ENCODE results near the gene SETD6. TPM values are rescaled to one million over a fixed set of nuclear protein-coding genes. Genes with fewer than 3 reads are reported as not detected.

Gene SETD6
- total RNA-seq, 1 experiment from 2014 or later, result 42.8 TPM

GRCh38 chr16:58507963-58508670 lies 7.2 kb upstream of the SETD6 start:
- Mint-ChIP-seq H3K4me3 (ENCODE audit: low read depth, unreplicated experiment) (no peak overlapping the region), H3K27ac (ENCODE audit: unreplicated experiment) (no peak overlapping the region), H3K9me3 (ENCODE audit: low read depth, unreplicated experiment) (no peaks in the 10 kb centered on the region), H3K4me1 (ENCODE audit: low read depth, unreplicated experiment) (no peaks in the 10 kb centered on the region), H3K36me3 (ENCODE audit: insufficient read depth, unreplicated experiment) (peaks cover 25% of the 10 kb centered on the region), H3K27me3 (ENCODE audit: unreplicated experiment) (peaks cover 6% of the 10 kb centered on the region)
- no TSS peak for BruUV-seq (replicated peaks)
- CTCF ChIA-PET, result no interaction called here
- no peak for DNase-seq
- intact Hi-C loops (cut with micrococcal nuclease; ENCODE audit: unreplicated experiment), result no loop called here
- TF ChIP-seq CTCF (IDR thresholded peaks at IDR 0.05; ENCODE audit: unreplicated experiment), result no peak

GRCh38 chr16:58508671-58509251 lies 6.6 kb upstream of the SETD6 start:
- no peak for TF ChIP-seq CTCF (IDR thresholded peaks at IDR 0.05; ENCODE audit: unreplicated experiment)
- no peak for DNase-seq
- peaks cover 23% of the 10 kb centered on the region for H3K36me3 Mint-ChIP-seq (ENCODE audit: insufficient read depth, unreplicated experiment)
- CTCF ChIA-PET, result interaction anchor here (0.6 kb wide), 1 partner anchor 300 kb away, joined by 8 read pairs; no protein-coding TSS in a partner anchor
- no peak overlapping the region for H3K4me3 Mint-ChIP-seq (ENCODE audit: low read depth, unreplicated experiment)
- intact Hi-C loops (cut with micrococcal nuclease; ENCODE audit: unreplicated experiment), result no loop called here
- BruUV-seq (replicated peaks), result no TSS peak
- no peak overlapping the region for H3K27ac Mint-ChIP-seq (ENCODE audit: unreplicated experiment)
- no peaks in the 10 kb centered on the region for H3K9me3 Mint-ChIP-seq (ENCODE audit: low read depth, unreplicated experiment)
- peaks cover 5% of the 10 kb centered on the region for H3K4me1 Mint-ChIP-seq (ENCODE audit: low read depth, unreplicated experiment)
- H3K27me3 Mint-ChIP-seq (ENCODE audit: unreplicated experiment), result no peaks in the 10 kb centered on the region

GRCh38 chr16:58509256-58510096 lies 5.8 kb upstream of the SETD6 start:
- Mint-ChIP-seq H3K4me3 (ENCODE audit: low read depth, unreplicated experiment) (no peak overlapping the region), H3K36me3 (ENCODE audit: insufficient read depth, unreplicated experiment) (peaks cover 25% of the 10 kb centered on the region), H3K27ac (ENCODE audit: unreplicated experiment) (no peak overlapping the region), H3K27me3 (ENCODE audit: unreplicated experiment) (no peaks in the 10 kb centered on the region), H3K9me3 (ENCODE audit: low read depth, unreplicated experiment) (no peaks in the 10 kb centered on the region), H3K4me1 (ENCODE audit: low read depth, unreplicated experiment) (peaks cover 12% of the 10 kb centered on the region)
- no peak for DNase-seq
- CTCF ChIA-PET, result interaction anchor here (0.6 kb wide), 2 partner anchors 125 to 300 kb away, joined by 5 to 8 read pairs; no protein-coding TSS in a partner anchor
- intact Hi-C loops (cut with micrococcal nuclease; ENCODE audit: unreplicated experiment), result loop anchor here (5.0 kb wide), 1 partner anchor 248 kb away; no protein-coding TSS in a partner anchor
- no peak for TF ChIP-seq CTCF (IDR thresholded peaks at IDR 0.05; ENCODE audit: unreplicated experiment)
- no TSS peak for BruUV-seq (replicated peaks)

- BruUV-seq (replicated peaks), result no TSS peak
- intact Hi-C loops (cut with micrococcal nuclease; ENCODE audit: unreplicated experiment), result loop anchor here (5.0 kb wide), 1 partner anchor 247 kb away; no protein-coding TSS in a partner anchor
- H3K36me3 Mint-ChIP-seq (ENCODE audit: insufficient read depth, unreplicated experiment), result peaks cover 32% of the 10 kb centered on the region
- H3K27me3 Mint-ChIP-seq (ENCODE audit: unreplicated experiment), result no peaks in the 10 kb centered on the region
- H3K4me3 Mint-ChIP-seq (ENCODE audit: low read depth, unreplicated experiment), result no peak overlapping the region
- H3K9me3 Mint-ChIP-seq (ENCODE audit: low read depth, unreplicated experiment), result no peaks in the 10 kb centered on the region
- peaks cover 12% of the 10 kb centered on the region for H3K4me1 Mint-ChIP-seq (ENCODE audit: low read depth, unreplicated experiment)
- no peak overlapping the region for H3K27ac Mint-ChIP-seq (ENCODE audit: unreplicated experiment)
- CTCF ChIA-PET, result no interaction called here
- DNase-seq, result no peak
- TF ChIP-seq CTCF (IDR thresholded peaks at IDR 0.05; ENCODE audit: unreplicated experiment), result no peak
These were observed 5.1 kb upstream of the SETD6 start for GRCh38 chr16:58510097-58510775.
